ENCODE results near the gene SIRT5.

GRCh38 chr6:13638626-13639025 is 64.2 kb downstream of the SIRT5 start:
- TF ChIP-seq POLR2AphosphoS5 (IDR thresholded peaks at IDR 0.05; ENCODE audit: low read depth, low read length) (no peak), POLR2A (IDR thresholded peaks at IDR 0.05; ENCODE audit: low read depth, low read length) (no peak)

Data from GM12892 (cell line).